SK-N-SH (cell line): Measurements from ENCODE around the gene COX10. TPM values are rescaled to one million over a fixed set of nuclear protein-coding genes. Genes with fewer than 3 reads are reported as not detected.
"Not testable (repeated sequence)": the region's sequence is repeated elsewhere in the genome, so short reads cannot be mapped to it uniquely, and the experiment has no call there.

Experiments
- CTCF ChIA-PET: fragments of 300-600, 350-600 bp; formaldehyde crosslinking; extraction: SDS; loops from one replicate; lab custom pipeline; 2021; lab: Yijun Ruan, JAX
- POLR2A ChIA-PET: fragments of 350-600 bp; sonication (Branson Sonifier 250); formaldehyde crosslinking; extraction: SDS; loops from one replicate; lab custom pipeline; 2020; ENCODE audit warnings: antibody characterized with exemption, inconsistent platforms; lab: Yijun Ruan, JAX
- DNase-seq: peaks from one replicate; pipeline ENCODE4 v3.0.0; 2012
- H2AFZ ChIP-seq: fragments of 200-600 bp; sonication (generic); 2 replicates; pipeline ENCODE4 v1.8.1; 2016; ENCODE audit warnings: antibody characterized with exemption, mild to moderate bottlenecking, low read depth
- H3F3A ChIP-seq: fragments of 200-600 bp; sonication (generic); replicated peaks from 2 replicates; pipeline ENCODE3; 2016; ENCODE audit warnings: antibody characterized with exemption, mild to moderate bottlenecking; ENCODE audit not compliant: insufficient read depth
- H3K27ac ChIP-seq, 2 experiments: fragments of 200-500 bp in 1 of 2; fragments of 200-600 bp in 1 of 2; sonication (Bioruptor generic) in 1 of 2; sonication (generic), shearing (Covaris generic) in 1 of 2; 2 replicates each; pipeline versions ENCODE4 v1.5.1 to v1.6.1; 2014 to 2016; ENCODE audit warnings: low read depth in 2 of 2, inconsistent platforms in 1 of 2, low read length in 1 of 2, mild to moderate bottlenecking in 1 of 2, mixed read lengths in 1 of 2
- H3K27me3 ChIP-seq: fragments of 200-600 bp; sonication (generic), shearing (Covaris generic); 2 replicates; pipeline ENCODE4 v1.6.1; 2016; ENCODE audit warnings: mixed run types; ENCODE audit not compliant: insufficient read depth
- H3K36me3 ChIP-seq, 2 experiments: fragments of 200-500 bp in 1 of 2; fragments of 200-600 bp in 1 of 2; sonication (Bioruptor generic) in 1 of 2; sonication (generic) in 1 of 2; replicated peaks in 1 of 2; 2 replicates each; pipeline versions ENCODE3 to v1.5.1; 2014 to 2016; ENCODE audit warnings: low read length in 1 of 2, mild to moderate bottlenecking in 1 of 2; ENCODE audit not compliant: insufficient read depth in 2 of 2, control insufficient read depth in 1 of 2
- H3K4me1 ChIP-seq, 2 experiments: fragments of 200-500 bp in 1 of 2; fragments of 200-600 bp in 1 of 2; sonication (Bioruptor generic) in 1 of 2; sonication (generic), shearing (Covaris generic) in 1 of 2; 2 replicates each; pipeline versions ENCODE4 v1.5.1 to v1.6.1; 2014 to 2016; ENCODE audit warnings: low read depth in 1 of 2, low read length in 1 of 2, mixed run types in 1 of 2; ENCODE audit not compliant: insufficient read depth in 2 of 2, control insufficient read depth in 1 of 2
- H3K4me2 ChIP-seq: fragments of 200-600 bp; sonication (generic), shearing (Covaris generic); 2 replicates; pipeline ENCODE4 v1.6.1; 2017; ENCODE audit warnings: mixed run types
- H3K4me3 ChIP-seq, 2 experiments: fragments of 200-500 bp in 1 of 2; fragments of 200-600 bp in 1 of 2; sonication (Bioruptor generic) in 1 of 2; sonication (generic), shearing (Covaris generic) in 1 of 2; 2 replicates each; pipeline versions ENCODE4 v1.5.1 to v1.8.1; 2014 to 2016; ENCODE audit warnings: low read depth in 2 of 2, inconsistent platforms in 1 of 2, low read length in 1 of 2, mild to moderate bottlenecking in 1 of 2, mixed read lengths in 1 of 2, moderate library complexity in 1 of 2
- H3K79me2 ChIP-seq: fragments of 200-600 bp; sonication (generic); 2 replicates; pipeline ENCODE4 v1.8.1; 2017; ENCODE audit warnings: mild to moderate bottlenecking; ENCODE audit not compliant: insufficient read depth
- H3K9ac ChIP-seq: fragments of 200-600 bp; sonication (generic); 2 replicates; pipeline ENCODE4 v1.6.1; 2017; ENCODE audit warnings: mixed run types
- H3K9me2 ChIP-seq: fragments of 200-600 bp; sonication (generic); 2 replicates; pipeline ENCODE4 v1.6.1; 2017; ENCODE audit warnings: mixed run types
- H3K9me3 ChIP-seq: fragments of 200-600 bp; sonication (generic); 2 replicates; pipeline ENCODE4 v1.6.1; 2017; ENCODE audit warnings: mixed run types, mild to moderate bottlenecking, moderate library complexity
- H4K20me1 ChIP-seq: fragments of 200-600 bp; sonication (generic); 2 replicates; pipeline ENCODE4 v1.6.1; 2017; ENCODE audit warnings: mild to moderate bottlenecking, mixed run types; ENCODE audit not compliant: insufficient read depth
- ELF1 ChIP-seq: IDR thresholded peaks from 2 replicates; pipeline ENCODE4 v1.4.0; 2012
- EZH2phosphoT487 ChIP-seq: fragments of 200-600 bp; sonication (generic); IDR thresholded peaks from 2 replicates; pipeline ENCODE4 v1.6.1; 2017; ENCODE audit warnings: low read depth, mixed run types, mild to moderate bottlenecking, antibody characterized with exemption, moderate library complexity, borderline replicate concordance
- FOXJ3 ChIP-seq: sonication (generic); formaldehyde crosslinking; IDR thresholded peaks from 2 replicates; pipeline ENCODE4 v1.5.1; 2020; ENCODE audit warnings: mild to moderate bottlenecking, missing genetic modification reagents
- GABPA ChIP-seq: IDR thresholded peaks from 2 replicates; pipeline ENCODE4 v1.4.0; 2012; ENCODE audit warnings: low read depth, mild to moderate bottlenecking
- IRF3 ChIP-seq: fragments of 150-350 bp; IDR thresholded peaks from 2 replicates; pipeline ENCODE4 v1.6.1; 2016; ENCODE audit warnings: mild to moderate bottlenecking, low read depth, low read length
- NFIC ChIP-seq: IDR thresholded peaks from 2 replicates; pipeline ENCODE4 v1.4.0; 2012; ENCODE audit warnings: borderline replicate concordance
- POLR2AphosphoS5 ChIP-seq: IDR thresholded peaks from 2 replicates; pipeline ENCODE4 v1.6.1; 2012; ENCODE audit warnings: low read depth, low read length
- TEAD4 ChIP-seq: IDR thresholded peaks from 2 replicates; pipeline ENCODE4 v1.4.0; 2012; ENCODE audit warnings: mild to moderate bottlenecking, borderline replicate concordance; ENCODE audit not compliant: insufficient read depth
- ZBTB33 ChIP-seq: IDR thresholded peaks from 2 replicates; pipeline ENCODE4 v1.4.0; 2012; ENCODE audit warnings: low read depth, borderline replicate concordance
- WGBS: methylation state at CpG from one replicate; pipeline ENCODE4 v1.1.6; 2017; ENCODE audit warnings: low lambda C conversion rate; 5-methylcytosine and 5-hydroxymethylcytosine counted together
- polyA plus RNA-seq, 3 experiments: library from polyadenylated mRNA; depleted of rRNA; stranded (reverse); fragments of >200 nt; gene quantifications; 2 replicates each; pipeline ENCODE4 v1.2.3, GENCODE V29; 2012
- TF ChIP-seq, protein P1 (sequence below): IDR thresholded peaks from 2 replicates; pipeline ENCODE4; 2012
- TF ChIP-seq, protein P2 (sequence below): IDR thresholded peaks from 2 replicates; pipeline ENCODE4 v1.6.1; 2012; ENCODE audit warnings: mild to moderate bottlenecking, low read depth, low read length, moderate library complexity

The COX10 gene
- polyA plus RNA-seq, 1 of the 3 experiments (the other 2 are of a cell fraction): 8.7 TPM

DNA sequence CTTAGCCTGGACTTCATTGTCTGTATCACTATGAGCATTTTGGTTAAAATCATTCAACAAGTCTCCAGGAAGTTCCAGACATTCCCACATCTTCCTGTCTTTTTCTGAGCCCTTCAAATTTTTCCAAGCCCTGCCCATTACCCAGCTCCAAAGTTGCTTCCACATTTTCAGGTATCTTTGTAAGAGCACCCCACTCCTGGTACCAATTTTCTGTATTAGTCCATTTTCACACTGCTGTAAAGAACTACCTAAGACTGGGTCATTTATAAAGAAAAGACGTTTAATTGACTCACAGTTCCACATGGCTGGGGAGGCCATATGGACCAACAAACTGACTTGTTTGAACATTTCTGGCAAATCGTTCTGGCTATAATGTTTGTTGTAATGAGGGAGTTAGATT is 100.0 kb downstream of the COX10 start:
- ChIA-PET CTCF (no interaction called here), POLR2A (no interaction called here)
- 0 out of 2 replicates have a peak, but pooled peaks cover 3% of the 10 kb centered on the region for H3K9me3 ChIP-seq
- TF ChIP-seq ELF1 (no peak), NFIC (no peak), TEAD4 (no peak), EZH2phosphoT487 (no peak), POLR2AphosphoS5 (no peak), IRF3 (no peak)
- H4K20me1 ChIP-seq: no peaks in the 10 kb centered on the region
- no peak overlapping the region for H3K27ac ChIP-seq
- 89% methylated on average over 2 of the region's 2 CpGs for WGBS
- H3K4me1 ChIP-seq: no peaks in the 10 kb centered on the region
- H2AFZ ChIP-seq: no peak overlapping the region
- DNase-seq: no peak
- H3K36me3 ChIP-seq: peaks cover 0 to 7% of the 10 kb centered on the region in 2 experiments
- H3K4me2 ChIP-seq: no peak overlapping the region
- no peaks in the 10 kb centered on the region for H3K79me2 ChIP-seq
- H3F3A ChIP-seq: no peaks in the 10 kb centered on the region
- no peak overlapping the region for H3K9ac ChIP-seq
- H3K9me2 ChIP-seq: no peaks in the 10 kb centered on the region
- no peaks in the 10 kb centered on the region for H3K27me3 ChIP-seq
- no peak overlapping the region for H3K4me3 ChIP-seq

GRCh38 chr17:14169901-14170300 is 100.6 kb downstream of the COX10 start:
- 90% methylated on average over 1 of the region's 1 CpG for WGBS
- no peak overlapping the region for H3K4me3 ChIP-seq
- ChIA-PET CTCF (no interaction called here), POLR2A (no interaction called here)
- no peaks in the 10 kb centered on the region for H3K27me3 ChIP-seq
- H3K4me1 ChIP-seq: no peaks in the 10 kb centered on the region
- H2AFZ ChIP-seq: no peak overlapping the region
- H4K20me1 ChIP-seq: no peaks in the 10 kb centered on the region
- TF ChIP-seq POLR2AphosphoS5 (no peak), TEAD4 (no peak), FOXJ3 (no peak), ZBTB33 (no peak), NFIC (no peak), GABPA (no peak)
- TF ChIP-seq, protein P1, sequence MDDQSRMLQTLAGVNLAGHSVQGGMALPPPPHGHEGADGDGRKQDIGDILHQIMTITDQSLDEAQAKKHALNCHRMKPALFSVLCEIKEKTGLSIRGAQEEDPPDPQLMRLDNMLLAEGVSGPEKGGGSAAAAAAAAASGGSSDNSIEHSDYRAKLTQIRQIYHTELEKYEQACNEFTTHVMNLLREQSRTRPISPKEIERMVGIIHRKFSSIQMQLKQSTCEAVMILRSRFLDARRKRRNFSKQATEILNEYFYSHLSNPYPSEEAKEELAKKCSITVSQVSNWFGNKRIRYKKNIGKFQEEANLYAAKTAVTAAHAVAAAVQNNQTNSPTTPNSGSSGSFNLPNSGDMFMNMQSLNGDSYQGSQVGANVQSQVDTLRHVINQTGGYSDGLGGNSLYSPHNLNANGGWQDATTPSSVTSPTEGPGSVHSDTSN: no peak
- TF ChIP-seq, protein P2, sequence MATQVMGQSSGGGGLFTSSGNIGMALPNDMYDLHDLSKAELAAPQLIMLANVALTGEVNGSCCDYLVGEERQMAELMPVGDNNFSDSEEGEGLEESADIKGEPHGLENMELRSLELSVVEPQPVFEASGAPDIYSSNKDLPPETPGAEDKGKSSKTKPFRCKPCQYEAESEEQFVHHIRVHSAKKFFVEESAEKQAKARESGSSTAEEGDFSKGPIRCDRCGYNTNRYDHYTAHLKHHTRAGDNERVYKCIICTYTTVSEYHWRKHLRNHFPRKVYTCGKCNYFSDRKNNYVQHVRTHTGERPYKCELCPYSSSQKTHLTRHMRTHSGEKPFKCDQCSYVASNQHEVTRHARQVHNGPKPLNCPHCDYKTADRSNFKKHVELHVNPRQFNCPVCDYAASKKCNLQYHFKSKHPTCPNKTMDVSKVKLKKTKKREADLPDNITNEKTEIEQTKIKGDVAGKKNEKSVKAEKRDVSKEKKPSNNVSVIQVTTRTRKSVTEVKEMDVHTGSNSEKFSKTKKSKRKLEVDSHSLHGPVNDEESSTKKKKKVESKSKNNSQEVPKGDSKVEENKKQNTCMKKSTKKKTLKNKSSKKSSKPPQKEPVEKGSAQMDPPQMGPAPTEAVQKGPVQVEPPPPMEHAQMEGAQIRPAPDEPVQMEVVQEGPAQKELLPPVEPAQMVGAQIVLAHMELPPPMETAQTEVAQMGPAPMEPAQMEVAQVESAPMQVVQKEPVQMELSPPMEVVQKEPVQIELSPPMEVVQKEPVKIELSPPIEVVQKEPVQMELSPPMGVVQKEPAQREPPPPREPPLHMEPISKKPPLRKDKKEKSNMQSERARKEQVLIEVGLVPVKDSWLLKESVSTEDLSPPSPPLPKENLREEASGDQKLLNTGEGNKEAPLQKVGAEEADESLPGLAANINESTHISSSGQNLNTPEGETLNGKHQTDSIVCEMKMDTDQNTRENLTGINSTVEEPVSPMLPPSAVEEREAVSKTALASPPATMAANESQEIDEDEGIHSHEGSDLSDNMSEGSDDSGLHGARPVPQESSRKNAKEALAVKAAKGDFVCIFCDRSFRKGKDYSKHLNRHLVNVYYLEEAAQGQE: no peak
- 0 out of 2 replicates have a peak, but pooled peaks cover 3% of the 10 kb centered on the region for H3K9me3 ChIP-seq
- H3K79me2 ChIP-seq: no peaks in the 10 kb centered on the region
- no peak overlapping the region for H3K4me2 ChIP-seq
- no peak overlapping the region for H3K9ac ChIP-seq
- no peaks in the 10 kb centered on the region for H3K9me2 ChIP-seq
- H3K27ac ChIP-seq: no peak overlapping the region
- no peak for DNase-seq
- H3K36me3 ChIP-seq: peaks cover 0 to 7% of the 10 kb centered on the region in 2 experiments
- no peaks in the 10 kb centered on the region for H3F3A ChIP-seq

DNA sequence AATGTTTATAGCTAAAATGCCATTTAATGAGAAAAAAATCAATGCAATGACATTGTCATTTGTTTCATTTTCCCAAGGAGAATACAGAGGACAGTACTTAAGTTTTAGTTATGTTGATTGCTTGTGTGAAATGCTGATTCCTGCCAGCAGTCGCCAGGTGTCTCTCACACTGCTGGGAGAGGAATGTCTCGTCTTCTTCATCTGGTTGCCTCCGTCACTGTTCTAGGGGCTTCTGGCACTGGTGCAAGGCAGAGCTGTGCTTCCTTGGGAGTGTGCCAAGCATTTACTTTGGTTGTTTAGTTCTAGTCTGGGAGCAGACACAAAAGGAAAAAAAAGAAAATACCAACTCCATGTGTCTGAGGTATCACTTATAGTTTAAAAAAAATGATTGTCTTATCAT is 107.7 kb downstream of the COX10 start:
- H3K4me1 ChIP-seq, CTCF ChIA-PET, H2AFZ ChIP-seq, H3K4me2 ChIP-seq, H3K9me3 ChIP-seq, H4K20me1 ChIP-seq, H3F3A ChIP-seq, H3K27ac ChIP-seq, H3K36me3 ChIP-seq, H3K4me3 ChIP-seq, H3K79me2 ChIP-seq, H3K27me3 ChIP-seq, DNase-seq, POLR2A ChIA-PET, H3K9ac ChIP-seq, H3K9me2 ChIP-seq: not testable (repeated sequence)
- 71% methylated on average over 3 of the region's 3 CpGs for WGBS
